Tibial artery (tissue), 4 donors: Measurements from ENCODE around the gene PHKB.
A peak's percentile ranks its signal among the peaks of the same experiment; 100 is the strongest.

Experiments used
- DNase-seq, 2 donors: peaks; one replicate each; pipeline ENCODE4 v3.0.0-alpha.2; 2019
- H3K27ac ChIP-seq, 2 donors: fragments of 200-600 bp; sonication (generic) in 1 of 2; 1 replicate in 1 of 2; 2 replicates in 1 of 2; pipeline ENCODE4 v1.5.1; 2018 to 2019; ENCODE audit warnings: mild to moderate bottlenecking in 1 of 2
- H3K27me3 ChIP-seq, 2 donors: fragments of 200-600 bp; sonication (generic) in 1 of 2; one replicate each; pipeline versions ENCODE4 v1.5.1 to v1.6.0; 2016 to 2019
- H3K36me3 ChIP-seq, 3 donors: fragments of 200-600 bp; sonication (generic) in 2 of 3; one replicate each; pipeline ENCODE4 v1.5.1; 2016 to 2019; ENCODE audit warnings: mild to moderate bottlenecking in 2 of 3
- H3K4me1 ChIP-seq, 4 donors: fragments of 200-600 bp; sonication (generic) in 2 of 4; 1 replicate in 3 of 4; 2 replicates in 1 of 4; pipeline ENCODE4 v1.5.1; 2016 to 2019
- H3K4me3 ChIP-seq, 2 donors: fragments of 200-600 bp; sonication (generic) in 1 of 2; 1 replicate in 1 of 2; 2 replicates in 1 of 2; pipeline ENCODE4 v1.5.1; 2018 to 2019; ENCODE audit warnings: mild to moderate bottlenecking in 2 of 2
- H3K9me3 ChIP-seq, 3 donors: fragments of 200-600 bp; sonication (generic) in 1 of 3; one replicate each; pipeline ENCODE4 v1.5.1; 2016 to 2019
- CTCF ChIP-seq, 2 experiments: fragments of 200-600 bp in 1 of 2; fragments of 450-650 bp in 1 of 2; IDR thresholded peaks; one replicate each; pipeline ENCODE4 v1.5.1; 2017 to 2019; ENCODE audit warnings: antibody characterized with exemption in 2 of 2, mild to moderate bottlenecking in 1 of 2, moderate library complexity in 1 of 2
- intact Hi-C: fragments of 100-400 bp; cut with DNase I; formaldehyde crosslinking; loops from one replicate; pipeline ENCODE4 v1.15.0; 2023; ENCODE audit warnings: low total_unique reads

The PHKB gene

GRCh38 chr16:47458331-47458730 lies 2.8 kb upstream of the PHKB start:
- TF ChIP-seq CTCF (IDR thresholded peaks at IDR 0.05): no peak
- H3K36me3 ChIP-seq: peaks cover 9 to 21% (median 13%) of the 10 kb centered on the region in 3 donors
- DNase-seq: no peak

GRCh38 chr16:47459603-47460002 lies 1.5 kb upstream of the PHKB start:
- no peaks in the 10 kb centered on the region for H3K9me3 ChIP-seq
- peaks cover 0 to 16% (median 7%) of the 10 kb centered on the region in 3 donors for H3K36me3 ChIP-seq
- H3K4me3 ChIP-seq: peak overlapping the region in 1 of 2 donors; percentile 97
- no peaks in the 10 kb centered on the region for H3K27me3 ChIP-seq
- H3K4me1 ChIP-seq: peaks cover 4 to 40% (median 28%) of the 10 kb centered on the region in 4 donors
- no peak for DNase-seq
- no peak for TF ChIP-seq CTCF (IDR thresholded peaks at IDR 0.05)
- H3K27ac ChIP-seq: peak overlapping the region in 1 of 2 donors; percentile 86
- intact Hi-C loops: no loop called here

More at GRCh38 chr16:47458331-47458730, 2.8 kb upstream of the PHKB start:
- intact Hi-C loops: no loop called here
- H3K9me3 ChIP-seq: no peaks in the 10 kb centered on the region
- H3K4me1 ChIP-seq: peaks cover 4 to 28% (median 18%) of the 10 kb centered on the region in 4 donors
- H3K4me3 ChIP-seq: no peak overlapping the region
- H3K27me3 ChIP-seq: no peaks in the 10 kb centered on the region
- no peak overlapping the region for H3K27ac ChIP-seq

GRCh38 chr16:47460359-47460710 lies 796 bp upstream of the PHKB start:
- TF ChIP-seq CTCF (IDR thresholded peaks at IDR 0.05): no peak
- Histone ChIP-seq H3K4me1 (peaks cover 4 to 48% (median 31%) of the 10 kb centered on the region in 4 donors), H3K27ac (peak overlapping the region; percentile 86 to 98), H3K4me3 (peak overlapping the region; percentile 76 to 97), H3K36me3 (peaks cover 0 to 16% (median 7%) of the 10 kb centered on the region in 3 donors), H3K27me3 (no peaks in the 10 kb centered on the region), H3K9me3 (no peaks in the 10 kb centered on the region)
- no peak for DNase-seq
- intact Hi-C loops: no loop called here

GRCh38 chr16:47461598-47462266 lies 601 bp downstream of the PHKB start:
- TF ChIP-seq CTCF (IDR thresholded peaks at IDR 0.05): no peak
- intact Hi-C loops: no loop called here
- no peaks in the 10 kb centered on the region for H3K9me3 ChIP-seq
- H3K36me3 ChIP-seq: peaks cover 0 to 9% (median 5%) of the 10 kb centered on the region in 3 donors
- H3K4me3 ChIP-seq: peak overlapping the region; percentile 76 to 97
- DNase-seq: no peak
- peaks cover 4 to 56% (median 31%) of the 10 kb centered on the region in 4 donors for H3K4me1 ChIP-seq
- peak overlapping the region; percentile 86 to 98 for H3K27ac ChIP-seq
- no peaks in the 10 kb centered on the region for H3K27me3 ChIP-seq

GRCh38 chr16:47463771-47464624 lies 2.9 kb downstream of the PHKB start:
- intact Hi-C loops: no loop called here
- peaks cover 4 to 60% (median 33%) of the 10 kb centered on the region in 4 donors for H3K4me1 ChIP-seq
- no peak overlapping the region for H3K27ac ChIP-seq
- peaks cover 0 to 3% (median 0%) of the 10 kb centered on the region in 3 donors for H3K36me3 ChIP-seq
- TF ChIP-seq CTCF (IDR thresholded peaks at IDR 0.05): no peak
- no peaks in the 10 kb centered on the region for H3K9me3 ChIP-seq
- H3K27me3 ChIP-seq: no peaks in the 10 kb centered on the region
- no peak overlapping the region for H3K4me3 ChIP-seq
- DNase-seq: no peak
